GM18873 (cell line): Measurements from ENCODE around the gene SLBP.

Source experiments
- ATAC-seq: cut with Tn5 transposase; IDR thresholded peaks from one replicate; pipeline ENCODE4 v1.9.1; 2021; ENCODE audit warnings: mild to moderate bottlenecking, moderate library complexity, moderate number of reproducible peaks; ENCODE audit not compliant: unreplicated experiment, low FRiP score

Gene SLBP

DNA sequence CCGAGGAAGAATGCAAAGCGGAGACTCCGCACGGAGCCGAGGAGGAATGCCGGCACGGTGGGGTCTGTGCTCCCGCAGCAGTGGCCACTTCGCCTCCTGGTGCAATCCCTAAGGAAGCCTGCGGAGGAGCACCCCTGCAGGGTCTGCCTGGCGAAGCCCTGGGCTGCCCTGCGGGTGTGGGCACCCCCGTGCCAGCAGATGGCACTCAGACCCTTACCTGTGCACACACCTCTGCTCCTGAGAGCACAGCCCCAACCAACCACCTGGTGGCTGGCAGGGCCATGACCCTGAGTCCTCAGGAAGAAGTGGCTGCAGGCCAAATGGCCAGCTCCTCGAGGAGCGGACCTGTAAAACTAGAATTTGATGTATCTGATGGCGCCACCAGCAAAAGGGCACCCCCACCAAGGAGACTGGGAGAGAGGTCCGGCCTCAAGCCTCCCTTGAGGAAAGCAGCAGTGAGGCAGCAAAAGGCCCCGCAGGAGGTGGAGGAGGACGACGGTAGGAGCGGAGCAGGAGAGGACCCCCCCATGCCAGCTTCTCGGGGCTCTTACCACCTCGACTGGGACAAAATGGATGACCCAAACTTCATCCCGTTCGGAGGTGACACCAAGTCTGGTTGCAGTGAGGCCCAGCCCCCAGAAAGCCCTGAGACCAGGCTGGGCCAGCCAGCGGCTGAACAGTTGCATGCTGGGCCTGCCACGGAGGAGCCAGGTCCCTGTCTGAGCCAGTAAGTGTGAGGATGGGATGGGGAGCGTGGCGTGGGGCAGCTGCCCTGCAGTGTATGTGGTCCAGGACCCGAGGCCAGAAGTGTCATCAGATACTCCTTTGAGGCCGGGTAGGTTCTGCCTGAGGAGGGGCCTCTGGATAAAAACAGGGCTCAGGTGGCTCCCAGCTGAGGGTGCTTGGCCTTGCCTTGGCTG lies 16.2 kb upstream of the SLBP start:
- ATAC-seq: no peak

GRCh38 chr4:1727117-1728031 lies 15.3 kb upstream of the SLBP start:
- no peak for ATAC-seq

- no peak for ATAC-seq
Observed at GRCh38 chr4:1726146-1726934, 14.2 kb upstream of the SLBP start.

- no peak for ATAC-seq
Observed at GRCh38 chr4:1725521-1725920, 13.4 kb upstream of the SLBP start.

GRCh38 chr4:1723131-1723801 lies 11.1 kb upstream of the SLBP start:
- ATAC-seq: no peak

DNA sequence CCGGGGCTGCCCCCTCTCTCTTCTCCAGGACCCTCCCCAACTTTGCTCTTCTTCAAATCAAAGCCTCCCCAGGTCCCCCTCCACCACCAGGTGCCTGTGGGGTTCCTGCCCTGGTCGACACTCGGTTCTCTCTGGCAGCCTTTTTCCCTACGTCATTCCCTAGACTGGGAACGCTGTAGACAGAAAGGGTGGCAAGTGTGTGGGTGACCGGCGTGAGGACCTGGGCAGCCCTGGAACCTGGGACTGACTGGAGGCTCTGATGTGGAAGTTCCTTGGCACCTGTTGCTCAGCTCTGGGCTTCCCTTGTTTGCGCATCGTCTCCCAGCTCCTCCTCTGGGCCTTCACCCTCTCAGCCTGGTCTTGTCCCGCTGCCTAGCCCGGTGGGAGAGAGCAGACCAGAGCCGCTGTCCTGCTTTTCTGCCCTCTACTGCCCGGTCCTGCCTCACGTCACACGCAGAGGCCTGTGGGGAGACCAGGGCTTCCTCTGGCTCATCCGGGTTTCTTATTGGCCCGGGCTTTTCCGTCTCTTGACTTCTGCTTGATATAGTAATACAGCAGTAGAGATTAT lies 10.5 kb upstream of the SLBP start:
- no peak for ATAC-seq

DNA sequence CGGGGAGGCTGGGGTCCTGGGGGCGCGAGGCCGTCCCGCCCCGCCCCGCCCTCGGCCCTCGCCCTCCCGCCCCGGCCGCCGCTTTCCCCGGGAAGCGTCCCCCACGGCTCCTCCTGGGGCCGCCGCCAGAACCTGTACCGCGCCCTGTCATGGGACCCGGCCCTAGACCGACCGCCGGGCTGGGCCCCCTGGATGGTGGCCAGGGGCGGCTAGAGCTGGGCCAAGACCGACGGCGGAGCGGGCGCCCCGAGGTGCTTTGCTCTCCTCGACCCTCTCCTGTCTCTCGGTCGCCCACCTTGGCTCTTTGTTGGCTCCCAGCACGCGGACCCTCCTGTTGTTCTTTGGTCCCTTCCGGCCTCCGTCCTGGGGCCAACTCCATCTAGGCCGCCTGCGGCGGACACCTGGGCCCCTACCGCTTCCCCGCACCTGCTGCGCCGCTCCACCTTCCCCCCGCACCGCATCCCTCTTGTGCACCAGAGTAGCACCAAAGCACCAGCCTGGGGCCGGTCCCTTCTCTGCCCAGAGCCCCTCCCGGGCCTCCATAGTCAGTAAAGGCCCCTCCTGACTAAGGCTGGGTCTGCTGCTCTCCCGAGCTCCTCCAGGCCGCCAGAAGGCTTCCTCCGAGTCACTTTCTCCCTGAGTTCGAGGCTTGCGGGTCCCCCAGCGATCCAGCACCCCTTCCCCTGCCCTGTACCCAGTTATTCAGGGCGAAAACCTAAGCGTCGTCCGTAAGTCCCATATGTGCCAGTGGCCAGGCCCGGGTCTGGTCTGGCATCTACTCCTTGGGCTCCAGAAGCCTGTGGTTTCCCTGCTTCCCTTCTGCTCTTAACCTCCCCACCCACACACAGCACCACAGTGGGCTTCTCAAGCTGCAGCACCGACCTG lies 9.8 kb upstream of the SLBP start:
- ATAC-seq: no peak

- peak; percentile 78 for ATAC-seq
Observed at GRCh38 chr4:1721003-1721665, 9.0 kb upstream of the SLBP start, which contains the start of the genes TACC3 and TMEM129. Gene TACC3, plus strand, starts transcription at chr4:1721521. Its CDS starts 1,901 bp downstream, at chr4:1723422. Gene TMEM129, minus strand, starts transcription at chr4:1721323. Its CDS starts 486 bp downstream, at chr4:1720837.

GRCh38 chr4:1720163-1720983 lies 8.3 kb upstream of the SLBP start:
- ATAC-seq: no peak

- ATAC-seq: no peak
Observed at GRCh38 chr4:1718095-1718850, 6.2 kb upstream of the SLBP start.

GRCh38 chr4:1717129-1718094 lies 5.3 kb upstream of the SLBP start:
- no peak for ATAC-seq

DNA sequence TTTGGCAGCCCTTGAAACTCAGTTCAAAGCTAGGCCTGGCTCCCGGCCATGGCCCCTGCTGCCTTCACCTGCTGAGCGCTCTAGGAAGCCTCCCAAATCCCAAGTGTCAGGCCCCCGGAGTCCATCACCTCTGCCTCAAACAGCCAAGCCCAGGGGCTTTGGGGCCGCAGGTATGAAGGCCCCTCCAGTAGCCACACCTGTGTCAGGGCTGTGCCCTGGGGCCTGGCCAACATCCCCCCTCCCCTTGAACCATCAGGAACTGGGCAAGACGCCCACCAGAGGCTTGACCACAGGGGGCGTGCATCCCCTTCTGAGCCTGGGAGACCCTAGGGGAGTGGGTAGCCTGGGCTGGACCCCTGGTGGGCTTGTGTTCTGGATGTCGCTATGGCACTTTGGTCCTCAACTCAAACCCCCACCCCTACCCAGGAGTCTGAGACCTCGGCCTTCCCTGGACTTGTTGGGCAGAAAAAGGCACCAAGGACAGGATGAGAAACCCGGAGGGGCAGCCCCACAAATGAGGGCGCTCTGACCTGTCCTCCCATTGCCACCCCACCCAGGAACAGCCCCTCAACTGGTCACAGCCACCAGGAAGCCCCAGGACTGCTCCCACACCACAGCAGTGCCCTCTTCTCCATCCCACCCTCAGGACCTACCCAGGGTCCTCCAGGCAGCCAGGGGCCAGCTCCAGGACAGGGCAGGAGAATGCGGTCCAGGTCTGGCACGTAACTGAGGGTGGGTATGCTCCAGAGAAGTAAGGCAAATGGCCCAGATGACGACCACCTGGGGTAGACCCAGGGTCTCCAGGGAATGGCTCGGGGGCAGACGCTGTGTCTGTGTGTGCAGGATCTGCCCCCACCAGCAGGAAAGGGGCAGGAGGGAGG lies 4.2 kb upstream of the SLBP start:
- ATAC-seq: no peak

DNA sequence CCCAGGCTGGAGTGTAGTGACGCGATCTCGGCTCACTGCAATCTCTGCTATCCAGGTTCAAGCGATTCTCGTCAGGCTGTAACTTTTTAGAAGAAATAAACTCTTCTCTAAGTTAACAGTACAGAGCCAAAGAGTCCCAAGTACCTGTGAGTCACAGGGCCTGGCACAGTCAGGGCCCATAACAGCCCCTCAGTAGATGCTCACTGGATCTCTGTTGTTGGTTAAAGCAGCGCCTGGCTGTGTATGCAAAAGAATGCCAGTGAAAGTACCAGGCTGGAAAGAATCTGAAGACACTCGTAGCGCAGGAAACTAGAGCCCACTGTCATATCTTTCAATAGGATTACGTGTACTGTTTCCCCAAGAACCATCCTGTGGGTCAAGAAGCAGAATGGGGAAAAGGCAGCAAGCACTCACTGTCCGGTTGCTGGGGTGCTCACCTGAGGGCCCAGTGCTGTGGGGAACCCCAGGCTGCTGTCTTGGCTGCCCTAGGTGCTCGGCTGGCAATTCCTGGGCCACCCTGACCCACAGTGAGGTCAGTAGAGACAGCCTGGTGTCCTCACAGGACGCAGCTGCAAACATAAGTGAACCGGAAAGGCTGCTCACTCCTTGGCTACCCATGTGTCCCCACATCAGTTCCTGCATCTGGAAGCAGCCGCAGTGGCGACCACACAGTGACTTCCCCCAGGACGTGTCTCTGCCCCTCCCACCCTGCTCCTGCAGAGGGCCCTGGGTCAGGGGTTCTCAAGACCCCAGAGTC lies 3.1 kb upstream of the SLBP start:
- no peak for ATAC-seq
